ENCODE data around the gene NUFIP2.
A peak's percentile ranks its signal among the peaks of the same experiment; 100 is the strongest.
"Not testable (repeated sequence)": the region's sequence is repeated elsewhere in the genome, so short reads cannot be mapped to it uniquely, and the experiment has no call there.

Gene NUFIP2

GRCh38 chr17:29283496-29283895 is 10.5 kb downstream of the NUFIP2 start:
- no peak overlapping the region for H3K4me3 ChIP-seq (replicated peaks in 1 of 2; ENCODE audit: low read depth in 2 of 2, low read length in 2 of 2)
- TF ChIP-seq CTCF (IDR thresholded peaks at IDR 0.05; ENCODE audit: low read depth, low read length), result no peak
- peak in 1 of 2 donors; percentile 23 for DNase-seq (ENCODE audit: low read depth in 2 of 2)

- no peak overlapping the region for H3K4me3 ChIP-seq (replicated peaks in 1 of 2; ENCODE audit: low read depth in 2 of 2, low read length in 2 of 2)
- TF ChIP-seq CTCF (IDR thresholded peaks at IDR 0.05; ENCODE audit: low read depth, low read length), result no peak
- no peak for DNase-seq (ENCODE audit: low read depth in 2 of 2)
These were observed 14.4 kb downstream of the NUFIP2 start for GRCh38 chr17:29279397-29280070.

DNA sequence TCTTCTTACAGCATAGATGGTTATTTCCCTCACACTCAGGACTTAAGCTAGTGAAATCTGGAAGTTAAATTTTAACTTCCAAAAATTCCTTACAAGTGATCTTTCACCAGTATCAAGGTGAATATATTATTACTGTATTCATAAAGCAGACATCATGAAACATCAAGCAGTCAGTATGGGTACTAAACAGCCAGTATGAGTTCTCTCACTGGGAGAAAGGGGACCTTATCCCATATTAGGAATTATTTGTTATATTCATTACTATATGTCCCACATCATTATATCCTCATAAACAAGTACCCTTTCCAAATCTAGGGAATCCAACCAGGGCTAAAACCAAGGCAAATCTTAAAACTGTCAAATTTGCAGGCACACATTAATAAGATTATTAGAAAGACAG is 15.3 kb downstream of the NUFIP2 start:
- TF ChIP-seq CTCF (IDR thresholded peaks at IDR 0.05; ENCODE audit: low read depth, low read length), result no peak
- H3K4me3 ChIP-seq (replicated peaks in 1 of 2; ENCODE audit: low read depth in 2 of 2, low read length in 2 of 2), result no peak overlapping the region
- no peak for DNase-seq (ENCODE audit: low read depth in 2 of 2)

- no peak for DNase-seq (ENCODE audit: low read depth in 2 of 2)
These were observed 20.0 kb downstream of the NUFIP2 start for GRCh38 chr17:29273924-29274323.

DNA sequence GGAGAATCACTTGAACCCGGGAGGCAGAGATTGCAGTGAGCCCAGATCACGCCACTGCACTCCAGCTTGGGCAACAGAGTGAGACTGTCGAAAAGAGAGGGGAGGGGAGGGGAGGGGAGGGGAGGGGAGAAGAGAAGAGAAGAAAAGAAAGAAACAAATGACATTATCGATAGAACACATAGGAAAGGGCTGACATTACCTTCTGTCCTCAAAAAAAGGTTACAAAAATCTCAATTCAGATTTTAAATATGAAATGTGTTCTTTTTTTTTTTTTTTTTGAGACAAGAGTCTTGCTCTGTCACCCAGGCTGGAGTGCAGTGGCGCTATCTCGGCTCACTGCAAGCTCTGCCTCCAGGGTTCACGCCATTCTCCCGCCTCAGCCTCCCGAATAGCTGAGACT is 22.0 kb downstream of the NUFIP2 start:
- not testable (repeated sequence) for H3K4me3 ChIP-seq (replicated peaks in 1 of 2; ENCODE audit: low read depth in 2 of 2, low read length in 2 of 2); DNase-seq (ENCODE audit: low read depth in 2 of 2)

More at GRCh38 chr17:29273924-29274323, 20.0 kb downstream of the NUFIP2 start:
- H3K4me3 ChIP-seq (replicated peaks in 1 of 2; ENCODE audit: low read depth in 2 of 2, low read length in 2 of 2), result no peak overlapping the region
- no peak for TF ChIP-seq CTCF (IDR thresholded peaks at IDR 0.05; ENCODE audit: low read depth, low read length)

GRCh38 chr17:29263916-29264315 is 30.0 kb downstream of the NUFIP2 start:
- no peak overlapping the region for H3K4me3 ChIP-seq (replicated peaks in 1 of 2; ENCODE audit: low read depth in 2 of 2, low read length in 2 of 2)
- no peak for TF ChIP-seq CTCF (IDR thresholded peaks at IDR 0.05; ENCODE audit: low read depth, low read length)
- DNase-seq (ENCODE audit: low read depth in 2 of 2), result no peak

DNA sequence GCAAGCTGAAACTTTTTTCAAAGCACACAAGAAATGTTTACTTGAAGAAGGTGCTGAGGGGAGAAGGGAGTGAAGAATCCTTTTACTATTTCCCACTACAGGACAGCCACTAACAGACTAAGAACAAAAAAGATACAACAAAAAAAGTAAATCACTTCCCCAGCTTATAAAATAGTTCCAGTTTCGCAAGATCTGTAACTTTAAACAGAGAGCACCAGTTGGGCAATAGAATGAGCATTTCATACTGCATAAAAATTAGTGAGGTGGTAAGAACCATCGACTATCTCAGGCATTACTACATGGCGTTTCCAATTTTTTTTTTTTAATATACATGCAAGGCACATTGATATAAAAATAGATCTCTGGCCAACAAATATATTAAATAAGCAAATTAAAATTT is 36.2 kb downstream of the NUFIP2 start:
- TF ChIP-seq CTCF (IDR thresholded peaks at IDR 0.05; ENCODE audit: low read depth, low read length), result no peak
- no peak overlapping the region for H3K4me3 ChIP-seq (replicated peaks in 1 of 2; ENCODE audit: low read depth in 2 of 2, low read length in 2 of 2)
- DNase-seq (ENCODE audit: low read depth in 2 of 2), result peak; percentile 59 to 66

All from cardiac fibroblast (primary cell).